ENCODE data around the gene CARF.

Gene CARF

GRCh38 chr2:202870431-202871299, 41.4 kb upstream of the CARF start (continued):
- no peak for TF ChIP-seq ZNF692 (tag by site-specific recombination; IDR thresholded peaks at IDR 0.05)
- TF ChIP-seq ZBTB10 (tag by site-specific recombination; IDR thresholded peaks at IDR 0.05), result no peak
- no peak for TF ChIP-seq HOXC10 (CRISPR knock-in tag; IDR thresholded peaks at IDR 0.05)
- TF ChIP-seq RBAK (tag by site-specific recombination; IDR thresholded peaks at IDR 0.05), result no peak
- no peak for TF ChIP-seq ZNF658 (tag by site-specific recombination; IDR thresholded peaks at IDR 0.05)
- TF ChIP-seq ZNF366 (tag by site-specific recombination; conservative IDR thresholded peaks at IDR 0.05), result peak; percentile 83
- TF ChIP-seq ZNF19 (tag by site-specific recombination; IDR thresholded peaks at IDR 0.05; ENCODE audit: low read depth), result no peak
- no peak for TF ChIP-seq ELK4 (IDR thresholded peaks at IDR 0.05; ENCODE audit: borderline replicate concordance, low read depth, low read length)
- no peak for TF ChIP-seq ZNF132 (tag by site-specific recombination; IDR thresholded peaks at IDR 0.05; ENCODE audit: borderline replicate concordance)
- TF ChIP-seq FEZF1 (tag by site-specific recombination; IDR thresholded peaks at IDR 0.05), result no peak
- TF ChIP-seq KLF7 (tag by site-specific recombination; IDR thresholded peaks at IDR 0.05; ENCODE audit: borderline replicate concordance), result no peak
- TF ChIP-seq SETDB1 (IDR thresholded peaks at IDR 0.05; ENCODE audit: insufficient read length, low read length), result no peak
- no peak for TF ChIP-seq BCL6B (tag by site-specific recombination; IDR thresholded peaks at IDR 0.05)
- TF ChIP-seq ZNF2 (tag by site-specific recombination; IDR thresholded peaks at IDR 0.05), result peak; percentile 38; the same call in 1 of the 2 replicates
- TF ChIP-seq ZNF580 (tag by site-specific recombination; IDR thresholded peaks at IDR 0.05), result no peak
- no peak for TF ChIP-seq ZNF521 (tag by site-specific recombination; IDR thresholded peaks at IDR 0.05)
- no peak for TF ChIP-seq AEBP2 (tag by site-specific recombination; IDR thresholded peaks at IDR 0.05; ENCODE audit: borderline replicate concordance)
- 0 out of 2 replicates have a peak, but pooled peaks have one; percentile 22 for TF ChIP-seq ZNF501 (tag by site-specific recombination; IDR thresholded peaks at IDR 0.05)
- no peak for TF ChIP-seq ZNF416 (tag by site-specific recombination; IDR thresholded peaks at IDR 0.05)
- no peak for TF ChIP-seq ZNF391 (tag by site-specific recombination; IDR thresholded peaks at IDR 0.05; ENCODE audit: borderline replicate concordance, low read depth)
- TF ChIP-seq ZNF791 (tag by site-specific recombination; IDR thresholded peaks at IDR 0.05), result no peak
- TF ChIP-seq ZNF354C (tag by site-specific recombination; IDR thresholded peaks at IDR 0.05; ENCODE audit: borderline replicate concordance, low read depth), result no peak
- TF ChIP-seq ZNF26 (tag by site-specific recombination; IDR thresholded peaks at IDR 0.05), result no peak
- TF ChIP-seq ZSCAN18 (tag by site-specific recombination; IDR thresholded peaks at IDR 0.05), result no peak
- no peak for TF ChIP-seq ZFP69B (tag by site-specific recombination; IDR thresholded peaks at IDR 0.05)

Measured in HEK293 (cell line).